GM12878 (cell line): ENCODE measurements around the gene TMEM244. TPM values are rescaled to one million over a fixed set of nuclear protein-coding genes. Genes with fewer than 3 reads are reported as not detected.

Experiments
- ATAC-seq: fragments of 200-7000 bp; cut with Tn5 transposase; 3 replicates; pipeline ENCODE4 v1.9.1; 2020; ENCODE audit warnings: mild to moderate bottlenecking, moderate library complexity
- BruUV-seq: library from RNA; stranded (reverse); fragments of 400-500 nt; replicated peaks from 2 replicates; lab custom pipeline; 2021; lab: Mats Ljungman, UMichigan
- CTCF ChIA-PET: fragments of 300-600 bp; sonication (Branson Sonifier 250); formaldehyde crosslinking; extraction: SDS; loops from one replicate; lab custom pipeline; 2021; ENCODE audit warnings: inconsistent platforms; lab: Yijun Ruan, JAX
- POLR2A ChIA-PET: fragments of 350-600 bp; formaldehyde crosslinking; extraction: SDS; loops from one replicate; lab custom pipeline; 2021; ENCODE audit warnings: inconsistent platforms; lab: Charles Lee
- RAD21 ChIA-PET: fragments of 300-600 bp; sonication (Branson Sonifier 250); formaldehyde crosslinking; loops from one replicate; lab custom pipeline; 2023; ENCODE audit warnings: antibody characterized with exemption; ENCODE audit not compliant: unreplicated experiment; lab: Charles Lee
- SMC1A ChIA-PET: fragments of 300-600 bp; sonication (Branson Sonifier 250); formaldehyde crosslinking; loops from one replicate; lab custom pipeline; 2023; ENCODE audit not compliant: unreplicated experiment, uncharacterized antibody; lab: Charles Lee
- DNase-seq: peaks from one replicate; pipeline ENCODE4 v3.0.0-alpha.2; 2011; ENCODE audit warnings: low read depth, low spot score
- FAIRE-seq: peaks from 3 replicates; lab custom pipeline; 2011; peaks lifted over from hg19 to GRCh38; lab: Jason Lieb, UNC
- H2AFZ ChIP-seq: 2 replicates; pipeline ENCODE4 v1.6.0; 2011; ENCODE audit warnings: low read depth, low read length, control low read depth; ENCODE audit not compliant: control insufficient read depth
- H3K27ac ChIP-seq: 2 replicates; pipeline ENCODE4 v1.5.1; 2011; ENCODE audit warnings: control low read depth; ENCODE audit not compliant: control insufficient read depth, insufficient read depth
- H3K27me3 ChIP-seq, 2 experiments: replicated peaks in 1 of 2; 2 replicates each; pipeline versions ENCODE4 v1.6.0 to v1.6.1; 2011; ENCODE audit warnings: low read length in 1 of 2; ENCODE audit not compliant: control insufficient read depth in 2 of 2, insufficient read depth in 2 of 2
- H3K36me3 ChIP-seq, 2 experiments: 2 replicates each; pipeline ENCODE4 v1.5.1; 2011; ENCODE audit warnings: low read length in 1 of 2; ENCODE audit not compliant: control insufficient read depth in 2 of 2, insufficient read depth in 2 of 2
- H3K4me1 ChIP-seq: 2 replicates; pipeline ENCODE4 v1.6.1; 2011; ENCODE audit warnings: mild to moderate bottlenecking, low read length, moderate library complexity, mixed read lengths; ENCODE audit not compliant: control insufficient read depth, insufficient read depth
- H3K4me2 ChIP-seq: 2 replicates; pipeline ENCODE4 v1.6.0; 2011; ENCODE audit warnings: control low read depth; ENCODE audit not compliant: control insufficient read depth, insufficient read depth
- H3K4me3 ChIP-seq: fragments of 200-600 bp; sonication (generic); 2 replicates; pipeline ENCODE4 v1.5.1; 2016
- H3K79me2 ChIP-seq: 2 replicates; pipeline ENCODE4 v1.6.0; 2011; ENCODE audit warnings: low read length; ENCODE audit not compliant: control insufficient read depth, insufficient read depth
- H3K9ac ChIP-seq: 2 replicates; pipeline ENCODE4 v1.8.0; 2011; ENCODE audit warnings: low read length, control low read depth, mixed read lengths; ENCODE audit not compliant: control insufficient read depth, insufficient read depth
- H3K9me3 ChIP-seq: replicated peaks from 3 replicates; pipeline ENCODE4 v1.5.1; 2011; ENCODE audit warnings: mild to moderate bottlenecking, low read length; ENCODE audit not compliant: control insufficient read depth, insufficient read depth
- H4K20me1 ChIP-seq: 2 replicates; pipeline ENCODE4 v1.6.0; 2011; ENCODE audit not compliant: control insufficient read depth, insufficient read depth
- CEBPB ChIP-seq, 2 experiments: fragments of 150-350 bp in 1 of 2; IDR thresholded peaks; 2 replicates each; pipeline ENCODE4 v1.6.1; 2012 to 2014; ENCODE audit warnings: low read depth in 2 of 2, low read length in 2 of 2, borderline replicate concordance in 1 of 2, inconsistent platforms in 1 of 2
- CREB1 ChIP-seq: IDR thresholded peaks from 2 replicates; pipeline ENCODE4 v1.6.1; 2012; ENCODE audit warnings: low read depth, mild to moderate bottlenecking, inconsistent platforms
- EP300 ChIP-seq, 2 experiments: fragments of 150-350 bp in 1 of 2; IDR thresholded peaks; 2 replicates each; pipeline ENCODE4 v1.6.1; 2011 to 2012; ENCODE audit warnings: low read depth in 2 of 2, low read length in 2 of 2, borderline replicate concordance in 1 of 2, improper control_type of control experiment in 1 of 2, inconsistent platforms in 1 of 2; ENCODE audit not compliant: control insufficient read depth in 1 of 2
- GABPA ChIP-seq: IDR thresholded peaks from 2 replicates; pipeline ENCODE4 v1.6.1; 2014; ENCODE audit warnings: antibody characterized with exemption, low read depth, mild to moderate bottlenecking, inconsistent platforms
- HDAC6 ChIP-seq: fragments of 200-600 bp; sonication (generic); IDR thresholded peaks from one replicate; pipeline ENCODE4 v1.8.0; 2017; ENCODE audit warnings: antibody characterized with exemption; ENCODE audit not compliant: unreplicated experiment
- MYB ChIP-seq: fragments of 150-350 bp; IDR thresholded peaks from 2 replicates; pipeline ENCODE4 v1.6.1; 2014; ENCODE audit warnings: mild to moderate bottlenecking, low read depth, low read length, borderline replicate concordance
- SPI1 ChIP-seq: IDR thresholded peaks from 2 replicates; pipeline ENCODE4 v1.6.1; 2011; ENCODE audit warnings: low read depth, mild to moderate bottlenecking, low read length, moderate library complexity, borderline replicate concordance; ENCODE audit not compliant: insufficient read depth
- SUPT20H ChIP-seq: IDR thresholded peaks from 2 replicates; pipeline ENCODE4 v1.6.1; 2011; ENCODE audit warnings: low read depth, mild to moderate bottlenecking, low read length, moderate library complexity, borderline replicate concordance; ENCODE audit not compliant: control insufficient read depth
- TCF3 ChIP-seq: IDR thresholded peaks from 2 replicates; pipeline ENCODE4 v1.6.1; 2012; ENCODE audit warnings: low read depth, mild to moderate bottlenecking, low read length, borderline replicate concordance; ENCODE audit not compliant: insufficient read depth
- WRNIP1 ChIP-seq: IDR thresholded peaks from 2 replicates; pipeline ENCODE4 v1.6.1; 2011; ENCODE audit warnings: low read depth, low read length, improper control_type of control experiment, borderline replicate concordance
- ZNF274 ChIP-seq: IDR thresholded peaks from one replicate; pipeline ENCODE4 v1.8.0; 2011; ENCODE audit not compliant: insufficient read length, insufficient read depth
- WGBS: methylation state at CpG from one replicate; pipeline ENCODE4 v1.1.6; 2016; ENCODE audit warnings: low lambda C conversion rate; ENCODE audit not compliant: insufficient replicate concordance, insufficient coverage; ENCODE audit errors: missing lambda C conversion rate; 5-methylcytosine and 5-hydroxymethylcytosine counted together
- in situ Hi-C: fragments of 300-500 bp; cut with MboI; formaldehyde crosslinking; loops from 9 replicates; pipeline ENCODE4 v1.14.3; 2018; ENCODE audit warnings: mixed read lengths
- intact Hi-C: fragments of 100-400 bp; cut with micrococcal nuclease; formaldehyde crosslinking; loops from one replicate; pipeline ENCODE4 v1.14.2; 2022; ENCODE audit not compliant: unreplicated experiment
- polyA plus RNA-seq, 11 experiments: library from polyadenylated mRNA; depleted of rRNA in 4 of 11; unstranded in 6 of 11; stranded (reverse) in 5 of 11; fragments of >200 nt; fragmentation: Nextera tagmentation in 4 of 11; fragmentation: Illumina TruSeq in 1 of 11; extraction: Ambion mirVana in 4 of 11; extraction: Trizol in 1 of 11; gene quantifications; 1 replicate in 1 of 11; 2 replicates in 10 of 11; pipeline versions ENCODE4 v1.2.1 to v1.2.3, GENCODE V29; 2011 to 2016; ENCODE audit warnings: inconsistent platforms in 2 of 11, missing spikeins in 2 of 11, low read depth in 1 of 11
- total RNA-seq, 4 experiments: library from RNA; depleted of rRNA in 3 of 4; stranded (reverse); fragments of >200 nt in 3 of 4; fragmentation: Illumina TruSeq in 1 of 4; extraction: Trizol in 1 of 4; gene quantifications; 2 replicates each; pipeline versions ENCODE4 v1.2.1 to v1.2.3, GENCODE V29; 2013 to 2021
- TF ChIP-seq, protein P1 (sequence below): IDR thresholded peaks from 2 replicates; pipeline ENCODE4 v1.6.1; 2012; ENCODE audit warnings: low read depth, low read length, improper control_type of control experiment
- TF ChIP-seq, protein P2 (sequence below): fragments of 450-650 bp; formaldehyde crosslinking; IDR thresholded peaks from 2 replicates; pipeline ENCODE4 v1.4.0; 2020; ENCODE audit warnings: mild to moderate bottlenecking, moderate library complexity

The TMEM244 gene
- total and polyA plus RNA-seq, 10 of the 15 experiments (the other 5 are each of a cell fraction or from before 2014, with no cell fraction given), result 0.14 TPM; not detected in 9

DNA sequence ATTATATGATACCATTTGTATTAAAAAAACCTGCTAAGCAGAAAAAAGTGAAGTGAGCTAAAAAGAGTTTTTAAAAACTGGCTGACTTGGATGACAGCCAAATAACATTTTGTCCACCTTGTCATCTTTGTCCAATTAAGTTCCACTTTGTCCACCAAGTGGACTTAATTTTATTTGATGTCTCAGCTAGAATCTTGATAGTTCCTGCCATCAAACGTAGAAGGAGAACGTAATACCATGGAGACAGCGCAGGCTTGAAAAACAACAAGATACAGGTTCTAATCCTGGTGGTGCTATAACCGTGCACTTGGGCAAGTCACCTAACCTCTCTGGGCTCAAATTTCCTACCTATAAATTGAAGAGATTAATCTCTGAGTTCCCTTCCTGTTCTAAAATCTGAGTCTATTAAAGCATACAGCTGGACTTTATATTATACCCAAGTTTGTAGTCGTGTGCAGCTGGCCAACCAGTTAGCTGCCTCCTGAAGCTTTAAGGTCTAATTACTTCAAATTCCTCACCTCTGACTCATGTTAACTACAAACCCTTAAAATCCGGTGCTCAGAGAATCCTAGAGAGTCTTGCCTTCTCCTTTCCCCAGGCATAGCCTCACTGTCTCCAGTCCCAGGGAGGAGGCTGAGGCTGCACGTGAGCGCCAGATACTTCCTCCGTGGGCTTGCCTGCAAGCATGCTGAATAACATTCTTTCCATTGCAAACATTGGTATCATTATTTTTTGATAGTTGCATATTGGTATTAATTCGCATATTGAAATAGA is 16.8 kb downstream of the TMEM244 start:
- Histone ChIP-seq H3K4me3 (no peak overlapping the region), H3K4me2 (no peak overlapping the region), H3K27ac (no peak overlapping the region), H3K9ac (no peak overlapping the region), H2AFZ (no peak overlapping the region), H4K20me1 (no peaks in the 10 kb centered on the region), H3K36me3 (no peaks in the 10 kb centered on the region), H3K27me3 (no peaks in the 10 kb centered on the region; a peak in 1 of 4 replicates), H3K79me2 (no peaks in the 10 kb centered on the region), H3K9me3 (no peaks in the 10 kb centered on the region), H3K4me1 (no peaks in the 10 kb centered on the region)
- no peak for FAIRE-seq
- no peak for ATAC-seq
- DNase-seq, result no peak
- WGBS, result 60% methylated on average over 10 of the region's 10 CpGs
- ChIA-PET CTCF (interaction anchor here (0.9 to 1.0 kb wide), 2 partner anchors 8 to 12 kb away, joined by 3 read pairs; no protein-coding TSS in a partner anchor), SMC1A (interaction anchor here (0.6 to 1.7 kb wide), 3 partner anchors 15 to 177 kb away, joined by 3 to 4 read pairs (median 3); no protein-coding TSS in a partner anchor), RAD21 (no interaction called here), POLR2A (no interaction called here)
- no TSS peak for BruUV-seq
- intact Hi-C loops (no loop called here), in situ Hi-C loops (no loop called here)
- TF ChIP-seq SPI1 (no peak), EP300 (IDR thresholded peaks at IDR 0.05; ENCODE audit: borderline replicate concordance in 1 of 2, control insufficient read depth in 1 of 2, low read depth in 2 of 2, low read length in 2 of 2) (no peak), WRNIP1 (no peak), ZNF274 (no peak), CEBPB (IDR thresholded peaks at IDR 0.05; ENCODE audit: borderline replicate concordance in 1 of 2, low read depth in 2 of 2, low read length in 2 of 2) (no peak), CREB1 (no peak), GABPA (no peak), TCF3 (no peak), HDAC6 (no peak), MYB (no peak), SUPT20H (no peak)
- TF ChIP-seq, protein P1, sequence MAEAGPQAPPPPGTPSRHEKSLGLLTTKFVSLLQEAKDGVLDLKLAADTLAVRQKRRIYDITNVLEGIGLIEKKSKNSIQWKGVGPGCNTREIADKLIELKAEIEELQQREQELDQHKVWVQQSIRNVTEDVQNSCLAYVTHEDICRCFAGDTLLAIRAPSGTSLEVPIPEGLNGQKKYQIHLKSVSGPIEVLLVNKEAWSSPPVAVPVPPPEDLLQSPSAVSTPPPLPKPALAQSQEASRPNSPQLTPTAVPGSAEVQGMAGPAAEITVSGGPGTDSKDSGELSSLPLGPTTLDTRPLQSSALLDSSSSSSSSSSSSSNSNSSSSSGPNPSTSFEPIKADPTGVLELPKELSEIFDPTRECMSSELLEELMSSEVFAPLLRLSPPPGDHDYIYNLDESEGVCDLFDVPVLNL, result no peak
- TF ChIP-seq, protein P2, sequence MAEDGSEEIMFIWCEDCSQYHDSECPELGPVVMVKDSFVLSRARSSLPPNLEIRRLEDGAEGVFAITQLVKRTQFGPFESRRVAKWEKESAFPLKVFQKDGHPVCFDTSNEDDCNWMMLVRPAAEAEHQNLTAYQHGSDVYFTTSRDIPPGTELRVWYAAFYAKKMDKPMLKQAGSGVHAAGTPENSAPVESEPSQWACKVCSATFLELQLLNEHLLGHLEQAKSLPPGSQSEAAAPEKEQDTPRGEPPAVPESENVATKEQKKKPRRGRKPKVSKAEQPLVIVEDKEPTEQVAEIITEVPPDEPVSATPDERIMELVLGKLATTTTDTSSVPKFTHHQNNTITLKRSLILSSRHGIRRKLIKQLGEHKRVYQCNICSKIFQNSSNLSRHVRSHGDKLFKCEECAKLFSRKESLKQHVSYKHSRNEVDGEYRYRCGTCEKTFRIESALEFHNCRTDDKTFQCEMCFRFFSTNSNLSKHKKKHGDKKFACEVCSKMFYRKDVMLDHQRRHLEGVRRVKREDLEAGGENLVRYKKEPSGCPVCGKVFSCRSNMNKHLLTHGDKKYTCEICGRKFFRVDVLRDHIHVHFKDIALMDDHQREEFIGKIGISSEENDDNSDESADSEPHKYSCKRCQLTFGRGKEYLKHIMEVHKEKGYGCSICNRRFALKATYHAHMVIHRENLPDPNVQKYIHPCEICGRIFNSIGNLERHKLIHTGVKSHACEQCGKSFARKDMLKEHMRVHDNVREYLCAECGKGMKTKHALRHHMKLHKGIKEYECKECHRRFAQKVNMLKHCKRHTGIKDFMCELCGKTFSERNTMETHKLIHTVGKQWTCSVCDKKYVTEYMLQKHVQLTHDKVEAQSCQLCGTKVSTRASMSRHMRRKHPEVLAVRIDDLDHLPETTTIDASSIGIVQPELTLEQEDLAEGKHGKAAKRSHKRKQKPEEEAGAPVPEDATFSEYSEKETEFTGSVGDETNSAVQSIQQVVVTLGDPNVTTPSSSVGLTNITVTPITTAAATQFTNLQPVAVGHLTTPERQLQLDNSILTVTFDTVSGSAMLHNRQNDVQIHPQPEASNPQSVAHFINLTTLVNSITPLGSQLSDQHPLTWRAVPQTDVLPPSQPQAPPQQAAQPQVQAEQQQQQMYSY, result no peak
